ENCODE results near the gene GARNL3.

The GARNL3 gene

GRCh38 chr9:127233550-127233949, 31.0 kb upstream of the GARNL3 start:
- in situ Hi-C loops (cut with MboI; ENCODE audit: low sequenced_read_pairs): no loop called here

DNA sequence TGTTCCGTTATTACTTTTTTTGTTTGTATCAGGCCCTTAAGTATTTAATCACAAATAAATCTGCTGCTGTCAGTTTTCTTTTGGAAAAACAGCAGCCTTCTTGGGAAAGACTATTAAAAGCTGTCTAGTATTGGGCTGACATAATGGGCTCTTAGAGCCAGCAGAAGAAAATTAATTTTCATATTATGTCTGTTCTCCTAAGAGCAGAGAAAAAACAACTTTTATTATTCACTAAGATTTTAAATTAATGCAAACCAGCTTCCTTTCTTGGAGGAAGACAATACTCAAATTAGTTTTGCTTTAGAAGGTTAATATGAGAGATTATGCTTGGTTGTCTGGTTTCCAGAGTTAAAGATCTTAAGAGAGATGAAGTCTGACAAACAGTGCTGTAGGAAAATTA, 30.6 kb upstream of the GARNL3 start:
- in situ Hi-C loops (cut with MboI; ENCODE audit: low sequenced_read_pairs): no loop called here

DNA sequence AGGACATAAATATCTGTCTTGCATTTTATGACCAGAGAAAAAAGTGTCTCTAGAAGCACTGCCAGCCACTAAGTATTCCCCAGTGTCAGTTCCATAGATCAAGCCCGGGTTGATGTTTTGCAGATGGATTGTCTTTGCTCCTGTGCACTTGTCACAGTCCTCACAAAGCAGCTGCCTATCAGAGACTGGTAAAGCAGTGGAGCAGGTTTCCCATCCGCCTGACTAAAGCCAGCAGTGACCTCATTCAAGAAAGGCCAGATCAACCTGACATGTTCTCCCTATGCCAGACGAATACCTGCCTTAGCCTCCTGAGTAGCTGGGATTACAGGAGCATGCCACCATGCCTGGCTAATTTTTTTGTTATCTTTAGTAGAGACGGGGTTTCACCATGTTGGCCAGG, 26.8 kb upstream of the GARNL3 start:
- in situ Hi-C loops (cut with MboI; ENCODE audit: low sequenced_read_pairs): no loop called here

GRCh38 chr9:127241354-127241753, 23.2 kb upstream of the GARNL3 start:
- in situ Hi-C loops (cut with MboI; ENCODE audit: low sequenced_read_pairs): no loop called here

DNA sequence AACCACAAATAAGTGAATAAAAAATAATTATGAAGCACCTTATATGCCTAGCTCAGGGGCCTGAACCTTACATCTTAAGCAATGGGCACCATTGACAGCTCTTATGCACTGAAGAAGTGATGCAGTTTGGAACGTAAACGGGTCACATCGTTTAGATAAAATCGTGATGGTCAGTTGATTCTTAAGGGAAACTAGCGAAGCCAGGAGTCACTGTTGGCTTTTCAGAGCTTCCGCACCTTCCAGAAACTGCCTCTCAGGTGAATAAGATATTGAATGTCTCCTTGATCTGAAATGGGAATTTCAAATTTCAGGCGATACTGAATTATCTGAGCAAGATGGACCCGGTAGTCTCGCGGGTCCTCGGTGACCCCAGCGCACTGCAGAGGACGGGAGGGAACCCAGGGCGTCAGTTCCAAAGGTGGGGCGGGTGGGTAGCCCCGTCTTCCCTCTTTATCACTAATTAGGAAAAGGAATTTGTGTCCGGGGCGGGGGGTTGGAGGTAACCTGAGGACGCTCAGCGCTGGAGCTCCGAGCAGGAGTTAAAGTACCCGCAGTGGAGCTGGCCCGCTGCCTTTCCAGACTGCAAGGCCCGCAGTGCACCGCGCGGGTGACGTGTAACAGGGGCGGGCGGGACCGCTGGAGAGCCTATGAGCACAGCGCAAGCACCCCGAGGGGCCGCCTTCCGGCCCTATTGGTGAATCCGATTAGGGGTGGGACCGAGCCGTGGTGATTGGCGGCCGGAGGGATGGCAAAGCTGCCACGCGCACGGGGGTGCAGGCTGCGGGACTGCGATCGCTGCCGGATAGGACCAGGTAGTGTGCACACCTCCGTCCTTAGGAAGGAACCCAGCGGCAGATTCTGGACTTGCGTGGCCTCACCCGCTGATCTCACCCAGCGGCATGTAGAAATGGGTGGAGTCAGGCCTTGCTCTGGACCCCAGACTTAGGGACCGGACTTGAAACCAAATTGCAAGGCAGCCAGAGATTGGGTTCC, 19.7 kb upstream of the GARNL3 start:
- in situ Hi-C loops (cut with MboI; ENCODE audit: low sequenced_read_pairs): no loop called here

DNA sequence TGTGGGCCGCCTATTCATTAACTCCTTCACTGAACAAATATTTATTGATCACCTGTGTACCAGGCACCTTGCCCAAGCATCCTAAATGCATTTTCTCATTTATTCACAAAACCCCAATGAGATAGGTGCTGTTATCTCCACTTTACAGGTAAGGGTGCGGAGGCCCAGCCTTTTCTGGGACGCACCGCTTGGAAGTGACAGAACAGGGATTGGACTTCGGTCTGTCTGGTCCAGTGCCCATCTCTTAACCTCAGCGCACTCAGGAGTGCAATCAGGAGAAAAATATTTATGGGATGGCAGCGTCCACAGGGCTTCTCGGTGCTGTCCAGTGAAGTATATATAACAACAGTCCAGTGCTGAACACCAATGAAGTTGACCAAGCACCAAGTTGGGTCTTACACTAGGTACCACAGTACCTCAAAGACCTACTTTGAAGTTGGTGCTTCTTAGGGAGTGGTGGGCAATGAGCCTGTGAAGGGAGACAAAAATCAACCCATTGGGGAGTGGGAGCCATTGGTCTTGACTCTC, 18.9 kb upstream of the GARNL3 start:
- in situ Hi-C loops (cut with MboI; ENCODE audit: low sequenced_read_pairs): no loop called here

DNA sequence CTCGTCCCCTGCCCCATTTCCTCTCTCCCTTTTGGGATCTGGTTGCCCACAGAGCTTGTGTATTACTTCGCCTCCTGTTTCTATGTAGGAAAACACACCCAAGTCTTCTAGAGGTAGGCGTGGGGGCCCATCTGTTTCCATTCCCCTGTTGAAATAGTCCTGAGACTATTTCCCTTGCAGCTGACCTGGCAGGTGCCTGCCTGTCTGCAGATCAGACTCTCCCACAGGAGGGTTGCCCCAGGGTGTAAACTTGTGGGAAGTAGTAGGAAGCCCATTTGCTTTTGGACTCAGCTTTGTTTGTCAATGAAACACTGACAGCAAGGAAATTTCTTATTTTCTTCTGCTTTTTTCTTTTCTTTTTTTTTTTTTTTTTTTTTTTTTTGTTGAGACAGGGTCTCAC, 16.3 kb upstream of the GARNL3 start:
- in situ Hi-C loops (cut with MboI; ENCODE audit: low sequenced_read_pairs): no loop called here

DNA sequence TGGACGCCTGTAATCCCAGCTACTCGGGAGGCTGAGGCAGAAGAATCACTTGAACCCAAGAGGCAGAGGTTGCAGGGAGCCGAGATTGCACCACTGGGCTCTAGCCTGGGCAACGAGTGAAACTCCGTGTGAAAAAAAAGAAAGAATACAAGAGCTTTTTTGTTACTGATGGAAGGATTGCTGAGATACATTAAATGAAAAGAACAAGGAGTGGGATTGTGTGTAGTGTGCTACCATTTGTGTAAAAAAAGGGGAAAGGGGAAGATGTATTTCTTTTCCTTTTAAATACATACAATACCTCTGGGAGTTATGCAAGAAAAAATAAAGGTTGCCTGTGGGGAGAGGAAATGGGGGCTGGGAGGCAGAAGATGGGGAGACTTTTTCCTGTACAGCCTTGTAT, 14.7 kb upstream of the GARNL3 start:
- in situ Hi-C loops (cut with MboI; ENCODE audit: low sequenced_read_pairs): no loop called here

GRCh38 chr9:127250896-127251391, 13.6 kb upstream of the GARNL3 start:
- in situ Hi-C loops (cut with MboI; ENCODE audit: low sequenced_read_pairs): no loop called here

GRCh38 chr9:127252410-127253318, 11.9 kb upstream of the GARNL3 start:
- in situ Hi-C loops (cut with MboI; ENCODE audit: low sequenced_read_pairs): no loop called here

DNA sequence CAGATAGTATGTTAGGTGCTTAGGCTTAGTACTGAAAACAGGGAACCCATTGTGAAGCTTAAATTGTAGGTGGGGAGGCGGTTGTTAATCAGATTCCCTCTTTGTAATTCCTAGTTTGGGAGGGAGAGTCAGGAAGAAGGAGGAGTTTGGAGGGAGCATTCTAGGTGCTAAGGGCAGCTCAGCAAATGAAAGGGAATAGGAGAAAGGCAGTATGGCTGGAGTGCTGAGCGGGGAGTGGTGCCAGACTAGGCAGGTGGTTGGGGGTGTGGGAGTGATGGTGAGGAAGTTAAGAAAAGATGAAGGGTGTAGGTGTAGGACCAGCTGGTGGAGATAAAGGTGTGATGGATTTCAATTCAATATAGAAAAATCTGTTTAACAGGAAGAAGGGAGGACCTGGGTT, 11.1 kb upstream of the GARNL3 start:
- in situ Hi-C loops (cut with MboI; ENCODE audit: low sequenced_read_pairs): no loop called here

- in situ Hi-C loops (cut with MboI; ENCODE audit: low sequenced_read_pairs): no loop called here
Measured at GRCh38 chr9:127255692-127256091, 8.9 kb upstream of the GARNL3 start.

- in situ Hi-C loops (cut with MboI; ENCODE audit: low sequenced_read_pairs): no loop called here
Measured at GRCh38 chr9:127256324-127256723, 8.2 kb upstream of the GARNL3 start.

DNA sequence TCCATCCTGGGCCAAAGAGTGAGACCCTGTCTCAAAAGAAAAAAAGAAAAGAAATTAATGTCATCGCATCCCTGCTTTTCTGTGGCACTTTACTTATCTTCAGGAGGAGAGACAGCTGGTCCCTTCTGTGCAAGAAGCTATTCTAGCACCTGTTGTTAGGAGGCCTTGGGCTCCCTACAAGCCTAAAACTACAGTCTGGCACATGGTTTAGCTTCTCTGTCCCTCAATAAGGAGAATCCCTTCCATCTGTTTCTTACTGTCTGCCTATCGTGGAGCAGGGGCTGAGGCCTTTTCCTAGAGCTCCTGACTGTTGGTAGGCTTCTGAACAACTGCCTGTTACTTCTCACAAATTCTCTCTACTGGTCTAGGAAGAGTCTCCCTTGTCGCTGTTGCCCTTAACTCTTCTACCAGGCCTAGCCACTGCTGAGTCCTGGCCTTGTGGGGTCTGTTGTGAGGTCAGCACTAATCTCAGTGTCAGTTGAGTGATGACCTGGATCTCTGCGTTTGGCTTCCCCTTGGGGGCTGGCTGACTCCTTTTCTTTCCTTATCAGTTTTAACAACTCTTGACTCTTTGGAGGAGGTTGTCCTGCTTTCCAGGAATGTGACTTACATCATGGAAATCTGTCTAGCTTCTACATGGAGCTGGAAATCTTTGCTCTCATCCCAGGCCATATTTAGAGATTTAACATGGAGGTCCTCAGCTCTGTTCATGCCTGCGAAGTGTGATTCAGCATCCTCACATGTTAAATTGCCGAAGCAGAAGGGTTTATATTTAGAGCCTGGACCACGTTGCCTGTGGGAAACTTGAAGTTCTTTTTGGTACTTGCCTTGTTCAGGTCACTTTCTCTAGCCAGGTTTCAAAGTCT, 5.7 kb upstream of the GARNL3 start:
- in situ Hi-C loops (cut with MboI; ENCODE audit: low sequenced_read_pairs): no loop called here

DNA sequence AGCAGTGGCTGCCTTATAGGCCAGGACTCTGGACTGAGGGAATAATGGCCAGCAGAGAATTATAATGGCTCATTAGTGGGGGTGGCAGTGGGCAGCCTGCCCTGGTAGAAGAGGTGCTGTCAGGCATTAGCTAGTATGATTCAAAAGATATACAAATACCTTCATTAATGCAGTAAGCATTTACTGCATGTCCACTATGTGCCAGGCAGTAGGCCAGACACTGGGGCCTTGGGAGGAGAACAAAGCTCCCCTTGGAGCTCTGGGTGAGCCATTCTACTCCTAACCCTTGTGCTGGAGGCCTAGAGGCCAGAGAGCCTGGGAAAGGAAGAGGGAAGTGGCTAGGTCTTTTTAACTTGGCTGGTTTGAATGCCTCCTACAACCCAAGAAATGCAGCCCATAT, 2.0 kb upstream of the GARNL3 start:
- in situ Hi-C loops (cut with MboI; ENCODE audit: low sequenced_read_pairs): no loop called here

DNA sequence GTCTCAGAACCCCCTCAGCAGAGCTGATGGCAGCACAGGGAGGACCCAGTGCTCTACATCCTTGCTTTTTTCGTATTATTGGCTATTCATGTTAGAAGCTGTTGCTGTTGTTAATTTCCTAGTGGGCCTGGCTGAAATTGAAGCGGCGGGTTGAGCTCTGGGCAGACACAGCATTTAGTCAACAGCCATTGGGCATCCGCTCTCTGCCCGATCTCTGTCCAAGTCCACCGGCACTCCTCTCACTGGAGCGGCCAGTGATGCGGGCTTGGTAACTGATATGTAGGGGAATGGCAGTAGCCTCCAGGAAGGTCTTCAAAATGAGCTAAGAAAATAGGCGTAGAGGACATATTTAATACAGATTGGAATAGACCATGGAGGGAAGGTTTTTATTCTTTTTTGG, 1.3 kb upstream of the GARNL3 start:
- in situ Hi-C loops (cut with MboI; ENCODE audit: low sequenced_read_pairs): no loop called here

GRCh38 chr9:127263664-127264063, 910 bp upstream of the GARNL3 start:
- in situ Hi-C loops (cut with MboI; ENCODE audit: low sequenced_read_pairs): no loop called here

GRCh38 chr9:127267793-127268525, 3.4 kb downstream of the GARNL3 start:
- in situ Hi-C loops (cut with MboI; ENCODE audit: low sequenced_read_pairs): no loop called here

GRCh38 chr9:127269449-127269848, 4.9 kb downstream of the GARNL3 start:
- in situ Hi-C loops (cut with MboI; ENCODE audit: low sequenced_read_pairs): no loop called here

GRCh38 chr9:127273326-127273725, 8.8 kb downstream of the GARNL3 start:
- in situ Hi-C loops (cut with MboI; ENCODE audit: low sequenced_read_pairs): no loop called here
